NCI-H748 treated with DMSO at 0.1 percent for 48 hours (cell line): ENCODE results near the gene ATL2.
"Not testable (repeated sequence)": the region's sequence is repeated elsewhere in the genome, so short reads cannot be mapped to it uniquely, and the experiment has no call there.

Experiments used
- DNase-seq: peaks from one replicate; lab custom pipeline; 2025; lab: John Stamatoyannopoulos, UW

The ATL2 gene

GRCh38 chr2:38390947-38391346, 13.9 kb upstream of the ATL2 start:
- no peak for DNase-seq

GRCh38 chr2:38387887-38388286, 10.8 kb upstream of the ATL2 start:
- no peak for DNase-seq

- DNase-seq = no peak
These were observed 9.7 kb upstream of the ATL2 start for GRCh38 chr2:38386821-38387220.

GRCh38 chr2:38386377-38386776, 9.3 kb upstream of the ATL2 start:
- DNase-seq = no peak

- no peak for DNase-seq
These were observed 7.3 kb upstream of the ATL2 start for GRCh38 chr2:38384338-38384737.

GRCh38 chr2:38383741-38384140, 6.7 kb upstream of the ATL2 start:
- DNase-seq = not testable (repeated sequence)

GRCh38 chr2:38381381-38382143, 4.5 kb upstream of the ATL2 start:
- no peak for DNase-seq

GRCh38 chr2:38380397-38381130, 3.5 kb upstream of the ATL2 start:
- no peak for DNase-seq

- DNase-seq = no peak
These were observed 575 bp downstream of the ATL2 start for GRCh38 chr2:38376346-38377049.

- peak; percentile 36 for DNase-seq
These were observed 1.3 kb downstream of the ATL2 start for GRCh38 chr2:38375696-38376345.

GRCh38 chr2:38374984-38375383, 2.1 kb downstream of the ATL2 start:
- no peak for DNase-seq

GRCh38 chr2:38371235-38371634, 5.8 kb downstream of the ATL2 start:
- DNase-seq = no peak

GRCh38 chr2:38370664-38371063, 6.4 kb downstream of the ATL2 start:
- DNase-seq = no peak

GRCh38 chr2:38362232-38362631, 14.8 kb downstream of the ATL2 start:
- no peak for DNase-seq

GRCh38 chr2:38360177-38360576, 16.9 kb downstream of the ATL2 start:
- no peak for DNase-seq

- DNase-seq = no peak
These were observed 23.7 kb downstream of the ATL2 start for GRCh38 chr2:38353402-38353801.

GRCh38 chr2:38352336-38352735, 24.7 kb downstream of the ATL2 start:
- DNase-seq = no peak

- DNase-seq = no peak
These were observed 31.6 kb downstream of the ATL2 start for GRCh38 chr2:38345323-38346038.

GRCh38 chr2:38344813-38345212, 32.3 kb downstream of the ATL2 start:
- no peak for DNase-seq

- DNase-seq = no peak
These were observed 33.9 kb downstream of the ATL2 start for GRCh38 chr2:38343212-38343611.

- no peak for DNase-seq
These were observed 40.5 kb downstream of the ATL2 start for GRCh38 chr2:38336621-38337020.

GRCh38 chr2:38330754-38331153, 46.3 kb downstream of the ATL2 start:
- DNase-seq = no peak
